ACC112 (cell line): Measurements from ENCODE around the gene HMCN1.

ENCODE experiments used
- H2AFZ ChIP-seq: fragments of 200-600 bp; sonication (generic); one replicate; pipeline ENCODE4 v1.6.0; 2017; ENCODE audit warnings: antibody characterized with exemption, low read length; ENCODE audit not compliant: unreplicated experiment
- H3K27ac ChIP-seq: fragments of 200-600 bp; sonication (generic); 2 replicates; pipeline ENCODE4 v1.5.1; 2014; ENCODE audit warnings: low read depth, mild to moderate bottlenecking, antibody characterized with exemption, low read length, moderate library complexity
- H3K27me3 ChIP-seq: fragments of 200-600 bp; sonication (generic); 2 replicates; pipeline ENCODE4 v1.6.1; 2014; ENCODE audit warnings: mild to moderate bottlenecking, antibody characterized with exemption, low read length, moderate library complexity, mixed read lengths; ENCODE audit not compliant: insufficient read depth
- H3K36me3 ChIP-seq: fragments of 200-600 bp; sonication (generic); 2 replicates; pipeline ENCODE4 v1.6.1; 2016; ENCODE audit warnings: mild to moderate bottlenecking, antibody characterized with exemption, low read length, moderate library complexity, mixed read lengths; ENCODE audit not compliant: insufficient read depth
- H3K4me1 ChIP-seq: fragments of 200-600 bp; sonication (generic); one replicate; pipeline ENCODE4 v1.6.1; 2016; ENCODE audit warnings: low read length, mixed read lengths; ENCODE audit not compliant: insufficient read depth, unreplicated experiment, control insufficient read depth
- H3K4me3 ChIP-seq: fragments of 200-600 bp; sonication (generic); 2 replicates; pipeline ENCODE4 v1.5.1; 2014; ENCODE audit warnings: mild to moderate bottlenecking, low read depth, low read length
- H3K79me2 ChIP-seq: fragments of 200-600 bp; sonication (generic); one replicate; pipeline ENCODE4 v1.6.0; 2016; ENCODE audit warnings: low read length; ENCODE audit not compliant: control insufficient read depth, unreplicated experiment, insufficient read depth

The HMCN1 gene

DNA sequence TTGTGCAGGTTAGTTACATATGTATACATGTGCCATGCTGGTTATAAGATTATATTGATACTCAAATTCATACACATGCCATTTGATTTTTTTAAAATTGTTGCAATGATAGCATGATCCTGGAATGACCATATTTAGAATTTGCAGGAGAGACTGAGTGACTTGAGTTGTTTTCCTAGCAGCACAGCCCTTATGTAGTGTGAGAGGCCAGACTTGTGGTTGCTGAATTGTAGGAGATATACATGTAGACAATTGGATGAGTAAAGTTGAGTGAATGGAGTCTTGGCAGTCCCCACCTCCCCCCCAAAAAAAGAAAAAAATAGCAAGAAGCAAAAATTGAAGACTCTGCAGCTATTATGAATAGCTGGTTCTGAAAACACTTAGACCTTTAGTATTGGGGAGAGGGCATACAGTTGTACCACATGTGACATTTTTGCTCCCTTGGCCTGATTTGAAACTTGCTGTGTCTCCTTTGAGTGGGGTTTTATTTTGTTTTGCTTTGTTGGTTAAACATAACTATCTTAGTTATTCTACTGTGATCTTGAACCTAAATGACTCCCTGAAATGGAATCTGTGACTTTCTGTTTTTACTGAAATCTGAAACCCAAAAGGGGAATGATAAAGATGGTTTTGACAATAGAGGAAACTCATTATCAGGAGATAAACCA, 280.3 kb downstream of the HMCN1 start:
- H3K36me3 ChIP-seq: no peaks in the 10 kb centered on the region
- H3K4me3 ChIP-seq: peak overlapping the region; percentile 31; the same call in 1 of the 2 replicates
- H3K4me1 ChIP-seq: peaks cover 26% of the 10 kb centered on the region
- no peaks in the 10 kb centered on the region for H3K79me2 ChIP-seq
- H3K27ac ChIP-seq: peak overlapping the region; percentile 73
- no peak overlapping the region for H2AFZ ChIP-seq
- no peaks in the 10 kb centered on the region for H3K27me3 ChIP-seq

DNA sequence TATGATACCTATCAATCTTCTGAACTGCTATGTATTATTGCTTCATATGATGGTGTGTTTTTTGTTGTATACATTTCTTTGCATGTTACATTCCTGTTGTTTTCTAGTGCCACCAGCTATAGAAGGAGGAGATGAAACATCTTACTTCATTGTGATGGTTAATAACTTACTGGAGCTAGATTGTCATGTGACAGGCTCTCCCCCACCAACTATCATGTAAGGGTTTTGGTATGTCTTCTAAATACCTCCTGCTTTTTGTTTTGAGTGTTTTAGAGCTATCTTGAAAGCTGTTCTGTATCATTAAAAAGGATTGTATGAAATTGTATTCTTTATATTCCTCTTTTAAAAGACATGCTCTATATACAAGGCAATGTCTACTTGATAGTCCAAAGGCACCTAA, 282.7 kb downstream of the HMCN1 start:
- no peaks in the 10 kb centered on the region for H3K36me3 ChIP-seq
- H3K27ac ChIP-seq: no peak overlapping the region

DNA sequence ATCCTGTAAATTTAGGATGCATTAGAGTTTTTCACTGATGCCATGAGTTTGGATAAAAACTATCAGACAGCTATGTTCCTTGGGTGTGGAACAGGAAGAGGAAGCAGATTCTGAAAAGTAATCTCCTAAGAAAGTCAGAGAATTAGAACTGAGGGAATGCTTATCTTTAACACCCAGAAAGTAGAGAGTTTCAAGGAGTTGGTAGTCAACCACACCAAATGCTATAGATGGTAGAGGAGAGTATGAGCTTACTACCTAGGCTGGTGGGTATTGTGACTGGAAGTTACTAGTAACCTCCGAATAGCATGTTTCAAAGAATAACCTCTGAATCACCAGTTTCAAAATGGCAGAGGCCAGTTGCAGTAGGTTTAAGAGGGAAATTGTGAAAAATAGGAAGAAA, 288.0 kb downstream of the HMCN1 start:
- Histone ChIP-seq H3K27ac (no peak overlapping the region), H3K27me3 (no peaks in the 10 kb centered on the region), H2AFZ (no peak overlapping the region), H3K4me3 (no peak overlapping the region), H3K36me3 (no peaks in the 10 kb centered on the region), H3K4me1 (peaks cover 3% of the 10 kb centered on the region), H3K79me2 (no peaks in the 10 kb centered on the region)

More for the DNA sequence above, 282.7 kb downstream of the HMCN1 start:
- H3K79me2 ChIP-seq: no peaks in the 10 kb centered on the region
- H3K27me3 ChIP-seq: no peaks in the 10 kb centered on the region
- no peak overlapping the region for H2AFZ ChIP-seq
- no peak overlapping the region for H3K4me3 ChIP-seq
- peaks cover 23% of the 10 kb centered on the region for H3K4me1 ChIP-seq

DNA sequence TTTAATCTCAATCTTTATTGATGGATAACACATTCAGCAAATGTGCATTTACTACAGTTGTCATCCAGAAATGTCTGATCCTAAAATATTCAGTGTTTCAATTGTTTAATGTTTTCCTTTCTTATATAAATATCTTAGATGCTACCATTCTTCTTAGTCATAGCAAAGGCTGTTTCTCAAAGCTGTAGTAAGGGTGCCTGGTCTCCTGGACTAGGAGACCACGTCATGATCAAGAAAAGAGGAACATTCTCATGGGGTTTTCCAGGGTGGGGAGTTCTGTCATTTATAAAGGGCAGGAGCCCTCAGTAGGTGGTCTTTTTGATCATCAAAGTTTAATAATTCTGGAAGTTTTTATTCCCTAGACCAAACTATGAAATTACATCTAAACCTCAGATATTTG, 292.8 kb downstream of the HMCN1 start:
- no peaks in the 10 kb centered on the region for H3K79me2 ChIP-seq
- H3K27ac ChIP-seq: 0 out of 2 replicates have a peak overlapping the region, but pooled peaks have one; percentile 0
- H3K36me3 ChIP-seq: no peaks in the 10 kb centered on the region
- no peaks in the 10 kb centered on the region for H3K27me3 ChIP-seq
- H3K4me3 ChIP-seq: no peak overlapping the region
- H3K4me1 ChIP-seq: no peaks in the 10 kb centered on the region
- no peak overlapping the region for H2AFZ ChIP-seq

DNA sequence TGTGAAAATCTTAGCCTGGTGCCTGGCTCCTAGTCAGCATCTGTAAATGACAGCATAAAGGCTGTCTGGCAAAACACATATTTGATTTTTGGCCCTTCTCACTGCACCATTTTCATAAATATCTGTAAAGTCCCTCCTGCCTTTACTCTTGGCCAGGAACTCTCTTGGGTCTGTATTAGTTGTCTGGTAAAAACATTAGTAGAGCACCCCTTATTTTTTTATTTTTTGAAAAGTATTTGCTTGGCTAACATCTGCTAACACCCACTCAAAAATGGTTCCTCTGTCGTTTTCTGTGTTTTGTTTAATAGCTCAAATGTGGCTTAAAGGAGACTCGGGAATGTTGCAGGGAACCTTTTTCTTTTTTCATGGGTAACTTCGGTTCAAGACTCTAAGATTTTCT, 293.4 kb downstream of the HMCN1 start:
- Histone ChIP-seq H3K4me1 (no peaks in the 10 kb centered on the region), H3K27ac (no peak overlapping the region), H2AFZ (no peak overlapping the region), H3K79me2 (no peaks in the 10 kb centered on the region), H3K4me3 (no peak overlapping the region), H3K27me3 (no peaks in the 10 kb centered on the region), H3K36me3 (no peaks in the 10 kb centered on the region)

DNA sequence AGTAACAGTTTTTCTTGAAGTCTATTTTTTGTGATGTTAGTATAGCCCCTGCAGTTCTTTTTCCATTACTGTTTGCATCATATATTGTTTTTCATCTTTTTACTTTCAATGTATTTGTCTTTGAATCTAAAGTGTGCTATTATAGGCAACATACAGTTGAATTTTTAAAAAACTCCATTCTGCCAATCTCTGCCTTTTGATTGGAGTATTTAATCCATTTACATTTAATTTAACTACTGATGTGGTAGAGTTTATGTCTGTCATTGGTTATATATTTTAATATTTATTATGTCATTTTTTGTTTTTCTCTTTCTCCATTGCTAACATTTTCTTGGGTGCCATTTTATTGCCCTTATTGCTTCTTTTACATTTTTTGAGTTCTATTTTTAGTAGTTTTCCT, 296.3 kb downstream of the HMCN1 start:
- no peak overlapping the region for H3K4me3 ChIP-seq

DNA sequence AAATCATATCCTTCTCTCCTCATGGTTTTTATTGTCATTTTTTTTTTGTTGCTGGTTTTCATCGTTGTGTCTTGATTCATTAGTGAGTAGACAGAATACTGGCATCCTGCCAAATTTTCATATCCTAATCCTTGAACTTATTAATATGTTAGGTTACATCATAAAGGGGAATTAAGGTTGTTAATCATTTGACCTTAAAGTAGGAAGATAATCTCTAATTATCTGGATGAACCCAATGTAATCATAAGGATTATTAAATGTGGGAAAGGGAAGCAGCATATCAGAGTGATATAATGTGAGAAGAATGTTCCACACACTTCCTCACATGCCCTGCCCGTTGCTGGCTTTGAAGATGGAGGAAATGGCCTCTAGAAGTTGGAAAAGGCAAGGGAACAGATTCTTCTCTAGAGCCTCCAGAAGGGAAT, 299.7 kb downstream of the HMCN1 start:
- Histone ChIP-seq H3K27ac (peak overlapping the region; percentile 40), H3K27me3 (no peaks in the 10 kb centered on the region), H3K36me3 (no peaks in the 10 kb centered on the region), H3K79me2 (no peaks in the 10 kb centered on the region), H3K4me1 (peaks cover 6% of the 10 kb centered on the region), H3K4me3 (no peak overlapping the region), H2AFZ (peak overlapping the region; percentile 79)

More for the DNA sequence above, 296.3 kb downstream of the HMCN1 start:
- Histone ChIP-seq H3K4me1 (peaks cover 6% of the 10 kb centered on the region), H3K79me2 (no peaks in the 10 kb centered on the region), H3K36me3 (no peaks in the 10 kb centered on the region), H2AFZ (no peak overlapping the region), H3K27ac (no peak overlapping the region), H3K27me3 (no peaks in the 10 kb centered on the region)

DNA sequence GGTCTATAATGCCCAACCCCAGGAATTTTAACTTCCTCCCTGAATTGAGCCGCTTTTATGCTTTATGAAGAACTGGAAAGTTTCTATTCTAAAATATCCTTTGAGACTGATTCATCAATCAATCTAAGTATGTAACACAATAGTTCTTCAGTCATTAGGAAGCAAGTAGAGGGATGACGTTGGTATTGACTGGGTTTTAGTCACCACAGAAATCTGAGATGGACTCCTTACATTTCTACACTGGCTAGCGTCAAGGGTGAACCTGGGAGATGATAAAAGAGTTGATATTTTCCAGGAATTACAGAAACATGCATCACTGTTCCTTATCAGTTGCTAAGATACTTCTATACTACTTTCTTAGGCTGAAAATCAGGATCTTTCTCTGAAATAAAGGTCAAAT, 308.0 kb downstream of the HMCN1 start:
- no peaks in the 10 kb centered on the region for H3K4me1 ChIP-seq
- H3K4me3 ChIP-seq: no peak overlapping the region
- no peaks in the 10 kb centered on the region for H3K27me3 ChIP-seq
- no peak overlapping the region for H3K27ac ChIP-seq
- H3K79me2 ChIP-seq: no peaks in the 10 kb centered on the region
- no peak overlapping the region for H2AFZ ChIP-seq
- no peaks in the 10 kb centered on the region for H3K36me3 ChIP-seq

DNA sequence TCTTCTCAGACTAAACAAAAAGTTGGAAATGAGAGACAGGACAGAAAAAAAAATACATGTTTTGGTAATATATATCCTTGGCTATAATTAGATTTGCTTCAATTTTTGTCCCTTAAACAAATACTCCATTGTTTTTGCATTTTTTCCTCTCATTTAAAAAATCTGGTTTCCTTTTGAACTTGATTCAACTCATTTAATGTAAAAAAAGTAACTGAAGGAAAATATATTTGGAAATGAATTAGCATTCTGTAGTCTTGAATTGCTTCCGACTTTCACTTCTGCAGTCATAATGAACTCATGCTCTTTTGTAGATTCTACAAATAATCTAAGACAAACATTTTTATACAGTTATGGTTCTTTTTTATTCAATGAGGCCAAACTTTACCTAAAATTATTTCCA, 309.1 kb downstream of the HMCN1 start:
- Histone ChIP-seq H3K4me3 (no peak overlapping the region), H3K27me3 (no peaks in the 10 kb centered on the region), H3K36me3 (no peaks in the 10 kb centered on the region), H3K79me2 (no peaks in the 10 kb centered on the region), H3K27ac (no peak overlapping the region), H3K4me1 (no peaks in the 10 kb centered on the region), H2AFZ (no peak overlapping the region)

DNA sequence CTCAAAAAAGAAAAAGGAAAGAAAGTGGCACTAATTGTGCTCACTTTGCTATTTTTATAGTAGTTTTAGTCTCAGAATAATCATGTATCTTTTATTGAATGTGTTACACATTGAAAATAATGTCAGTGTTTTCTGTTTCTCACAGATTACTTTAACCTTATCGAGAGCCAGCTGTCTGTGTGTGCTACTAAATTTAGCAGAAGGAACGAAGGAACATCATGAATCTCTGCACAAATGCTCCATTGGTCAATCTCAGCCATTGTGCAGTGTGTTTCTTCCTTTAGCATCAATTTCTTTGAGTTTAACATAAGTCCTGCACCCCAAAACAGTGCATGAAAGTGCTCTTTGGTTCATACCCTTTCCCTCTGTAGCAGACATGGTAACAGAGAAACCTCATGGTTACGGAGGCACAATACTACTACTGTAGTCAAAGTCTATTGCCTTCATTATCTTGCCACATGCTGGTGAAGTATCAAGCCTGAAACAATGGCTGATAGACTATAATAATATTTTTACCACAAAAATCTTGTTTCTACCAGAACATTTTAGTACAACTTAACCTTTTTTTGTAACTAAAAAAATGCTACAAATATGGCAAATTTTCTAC, 310.0 kb downstream of the HMCN1 start:
- Histone ChIP-seq H3K4me3 (no peak overlapping the region), H3K36me3 (no peaks in the 10 kb centered on the region), H2AFZ (no peak overlapping the region), H3K79me2 (no peaks in the 10 kb centered on the region), H3K4me1 (no peaks in the 10 kb centered on the region), H3K27ac (no peak overlapping the region), H3K27me3 (no peaks in the 10 kb centered on the region)
